A549 (cell line): Measurements from ENCODE around the gene ITPKB.

Experiments used
- EP300 ChIP-seq, 2 experiments: fragments of >200 bp; sonication (Bioruptor Twin); formaldehyde crosslinking; IDR thresholded peaks; 2 replicates in 1 of 2; 3 replicates in 1 of 2; pipeline ENCODE4 v1.6.1; 2016 to 2017
- HOXA7 ChIP-seq: fragments of 250-450 bp; sonication (Bioruptor Pico); IDR thresholded peaks from 2 replicates; pipeline ENCODE4 v1.5.0; 2020; ENCODE audit warnings: mild to moderate bottlenecking, moderate library complexity
- JUN ChIP-seq, 2 experiments: fragments of >200 bp; sonication (Bioruptor Twin); formaldehyde crosslinking; IDR thresholded peaks; 2 replicates in 1 of 2; 3 replicates in 1 of 2; pipeline ENCODE4 v1.6.1; 2016 to 2017
- POLR2A ChIP-seq: IDR thresholded peaks from 2 replicates; pipeline ENCODE4 v1.6.1; 2012; ENCODE audit warnings: mild to moderate bottlenecking, low read length
- RAD21 ChIP-seq, 2 experiments: fragments of >200 bp in 1 of 2; sonication (Bioruptor Twin) in 1 of 2; formaldehyde crosslinking in 1 of 2; IDR thresholded peaks in 1 of 2; conservative IDR thresholded peaks in 1 of 2; 2 replicates in 1 of 2; 3 replicates in 1 of 2; pipeline ENCODE4 v1.6.1; 2012 to 2018; ENCODE audit warnings: inconsistent platforms in 1 of 2
- TF ChIP-seq, protein P1 (sequence below): fragments of >200 bp; sonication (Bioruptor Twin); formaldehyde crosslinking; IDR thresholded peaks from 3 replicates; pipeline ENCODE4 v1.5.1; 2016

GRCh38 chr1:226663327-226663704 lies 75.8 kb downstream of the ITPKB start:
- TF ChIP-seq, protein P1, sequence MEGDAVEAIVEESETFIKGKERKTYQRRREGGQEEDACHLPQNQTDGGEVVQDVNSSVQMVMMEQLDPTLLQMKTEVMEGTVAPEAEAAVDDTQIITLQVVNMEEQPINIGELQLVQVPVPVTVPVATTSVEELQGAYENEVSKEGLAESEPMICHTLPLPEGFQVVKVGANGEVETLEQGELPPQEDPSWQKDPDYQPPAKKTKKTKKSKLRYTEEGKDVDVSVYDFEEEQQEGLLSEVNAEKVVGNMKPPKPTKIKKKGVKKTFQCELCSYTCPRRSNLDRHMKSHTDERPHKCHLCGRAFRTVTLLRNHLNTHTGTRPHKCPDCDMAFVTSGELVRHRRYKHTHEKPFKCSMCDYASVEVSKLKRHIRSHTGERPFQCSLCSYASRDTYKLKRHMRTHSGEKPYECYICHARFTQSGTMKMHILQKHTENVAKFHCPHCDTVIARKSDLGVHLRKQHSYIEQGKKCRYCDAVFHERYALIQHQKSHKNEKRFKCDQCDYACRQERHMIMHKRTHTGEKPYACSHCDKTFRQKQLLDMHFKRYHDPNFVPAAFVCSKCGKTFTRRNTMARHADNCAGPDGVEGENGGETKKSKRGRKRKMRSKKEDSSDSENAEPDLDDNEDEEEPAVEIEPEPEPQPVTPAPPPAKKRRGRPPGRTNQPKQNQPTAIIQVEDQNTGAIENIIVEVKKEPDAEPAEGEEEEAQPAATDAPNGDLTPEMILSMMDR = no peak
- TF ChIP-seq EP300 (IDR thresholded peaks at IDR 0.05) (no peak), RAD21 (conservative IDR thresholded peaks at IDR 0.05 in 1 of 2, IDR thresholded peaks at IDR 0.05 in 1 of 2) (no peak), HOXA7 (CRISPR knock-in tag) (no peak), JUN (IDR thresholded peaks at IDR 0.05) (no peak), POLR2A (no peak)
